OCI-LY7 (cell line): Measurements from ENCODE around the gene AXDND1.
"Not testable (repeated sequence)": the region's sequence is repeated elsewhere in the genome, so short reads cannot be mapped to it uniquely, and the experiment has no call there.

ENCODE experiments used
- EZH2phosphoT487 ChIP-seq: fragments of 200-600 bp; sonication (generic); IDR thresholded peaks from 2 replicates; pipeline ENCODE4 v1.6.1; 2018; ENCODE audit warnings: low read depth, borderline replicate concordance, mild to moderate bottlenecking, mixed run types, antibody characterized with exemption, low read length, moderate library complexity, mixed read lengths
- TF ChIP-seq, protein P1 (sequence below): fragments of 200-600 bp; sonication (generic); conservative IDR thresholded peaks from 2 replicates; pipeline ENCODE4 v1.5.1; 2014; ENCODE audit warnings: mild to moderate bottlenecking, antibody characterized with exemption, low read length, moderate library complexity, mixed read lengths

GRCh38 chr1:179399399-179399798 is 33.6 kb downstream of the AXDND1 start:
- TF ChIP-seq, protein P1, sequence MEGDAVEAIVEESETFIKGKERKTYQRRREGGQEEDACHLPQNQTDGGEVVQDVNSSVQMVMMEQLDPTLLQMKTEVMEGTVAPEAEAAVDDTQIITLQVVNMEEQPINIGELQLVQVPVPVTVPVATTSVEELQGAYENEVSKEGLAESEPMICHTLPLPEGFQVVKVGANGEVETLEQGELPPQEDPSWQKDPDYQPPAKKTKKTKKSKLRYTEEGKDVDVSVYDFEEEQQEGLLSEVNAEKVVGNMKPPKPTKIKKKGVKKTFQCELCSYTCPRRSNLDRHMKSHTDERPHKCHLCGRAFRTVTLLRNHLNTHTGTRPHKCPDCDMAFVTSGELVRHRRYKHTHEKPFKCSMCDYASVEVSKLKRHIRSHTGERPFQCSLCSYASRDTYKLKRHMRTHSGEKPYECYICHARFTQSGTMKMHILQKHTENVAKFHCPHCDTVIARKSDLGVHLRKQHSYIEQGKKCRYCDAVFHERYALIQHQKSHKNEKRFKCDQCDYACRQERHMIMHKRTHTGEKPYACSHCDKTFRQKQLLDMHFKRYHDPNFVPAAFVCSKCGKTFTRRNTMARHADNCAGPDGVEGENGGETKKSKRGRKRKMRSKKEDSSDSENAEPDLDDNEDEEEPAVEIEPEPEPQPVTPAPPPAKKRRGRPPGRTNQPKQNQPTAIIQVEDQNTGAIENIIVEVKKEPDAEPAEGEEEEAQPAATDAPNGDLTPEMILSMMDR = not testable (repeated sequence)
- not testable (repeated sequence) for TF ChIP-seq EZH2phosphoT487
